ENCODE results near the gene S100A4.
"Not testable (repeated sequence)": the region's sequence is repeated elsewhere in the genome, so short reads cannot be mapped to it uniquely, and the experiment has no call there.

Gene S100A4

DNA sequence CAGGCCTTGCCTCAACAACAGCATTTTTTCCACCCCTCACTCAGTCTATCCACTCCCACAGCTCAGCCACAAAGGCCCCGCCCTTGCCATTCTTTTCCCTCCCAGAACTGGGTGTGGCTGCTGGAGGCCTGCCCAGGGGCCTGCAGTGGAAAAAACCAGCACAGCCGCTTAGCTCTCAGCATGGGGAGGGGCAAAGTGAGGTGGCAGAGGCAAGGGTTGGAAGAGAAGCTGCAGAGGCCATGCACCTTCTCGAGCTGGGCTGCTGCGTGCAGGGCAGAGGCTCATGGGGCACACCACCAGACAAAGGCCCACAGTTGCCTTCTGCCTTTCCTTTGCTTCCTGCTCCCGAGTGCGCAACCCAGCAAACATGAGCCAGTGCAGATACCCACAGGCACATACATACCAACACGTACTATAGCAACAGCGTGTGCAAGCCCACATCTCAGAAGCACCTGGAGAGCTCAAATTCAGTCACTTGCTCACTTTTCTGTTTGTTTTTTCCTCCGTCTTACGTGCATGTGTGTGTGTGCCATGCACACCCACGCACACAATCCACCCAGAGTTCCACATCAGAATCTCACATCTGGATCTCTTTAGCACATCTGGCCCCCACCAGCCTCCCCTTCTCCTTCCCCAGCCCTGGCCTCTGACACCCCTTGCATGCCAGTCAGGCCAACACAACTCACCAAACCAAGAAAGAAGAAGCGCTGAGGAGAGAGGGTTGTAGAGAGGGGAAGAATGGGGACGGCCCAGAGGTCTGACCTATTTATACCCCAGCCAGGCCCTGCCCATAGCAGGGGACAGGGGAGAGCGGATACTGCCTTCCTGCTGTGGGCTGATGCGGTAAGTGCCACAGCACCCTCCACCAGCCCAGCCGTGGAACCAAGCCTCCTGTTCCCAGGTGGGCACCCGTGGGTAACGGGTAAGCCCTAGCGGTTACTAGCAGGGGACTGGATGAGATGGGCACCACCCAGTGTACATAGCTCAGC is at the start of gene S100A4:
Gene S100A4, minus strand, starts transcription at position 740 of the 989 bp plus-strand sequence. CDS start 1,012 bp downstream, outside the sequence.
- DNase-seq (ENCODE audit: low spot score): peak; percentile 71

DNA sequence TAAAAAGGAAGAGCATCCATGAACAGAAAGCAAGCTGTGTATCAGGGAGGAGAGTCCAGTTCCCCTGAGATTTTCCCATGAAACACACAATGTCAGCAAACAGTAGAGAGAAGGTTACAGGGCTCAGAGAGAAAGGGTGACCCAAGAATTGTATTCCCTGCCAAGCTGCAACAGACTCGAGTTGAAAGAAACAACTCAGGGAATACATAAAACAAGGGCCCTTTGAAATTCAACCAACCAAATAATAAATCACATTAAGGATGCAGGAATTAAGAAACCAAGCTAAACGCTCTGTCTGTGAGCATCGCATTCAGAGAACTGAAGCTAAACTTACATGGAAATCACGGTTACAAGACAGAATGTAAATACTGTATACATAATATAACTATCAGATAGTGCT is 47.1 kb upstream of the S100A4 start:
- DNase-seq (ENCODE audit: low spot score): peak; percentile 45

DNA sequence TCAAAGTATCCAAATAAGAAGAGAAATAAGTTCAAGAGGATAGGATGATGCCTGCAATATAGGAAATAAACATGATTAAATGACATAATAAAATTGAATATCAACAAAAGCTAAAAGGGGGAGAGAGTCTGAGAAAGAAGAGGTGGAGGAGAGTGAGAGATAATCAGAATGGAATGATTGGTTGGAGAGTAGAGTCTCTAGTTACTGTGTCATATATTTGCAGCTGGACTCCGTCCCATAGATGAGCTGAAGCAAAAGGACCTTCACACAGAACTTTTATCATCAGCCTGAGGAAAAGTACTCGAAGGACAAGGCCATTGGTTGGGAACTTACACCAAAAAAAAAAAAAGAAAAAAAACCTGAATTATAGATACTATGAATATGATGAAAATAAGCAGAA is 42.9 kb upstream of the S100A4 start:
- DNase-seq (ENCODE audit: low spot score): no peak

DNA sequence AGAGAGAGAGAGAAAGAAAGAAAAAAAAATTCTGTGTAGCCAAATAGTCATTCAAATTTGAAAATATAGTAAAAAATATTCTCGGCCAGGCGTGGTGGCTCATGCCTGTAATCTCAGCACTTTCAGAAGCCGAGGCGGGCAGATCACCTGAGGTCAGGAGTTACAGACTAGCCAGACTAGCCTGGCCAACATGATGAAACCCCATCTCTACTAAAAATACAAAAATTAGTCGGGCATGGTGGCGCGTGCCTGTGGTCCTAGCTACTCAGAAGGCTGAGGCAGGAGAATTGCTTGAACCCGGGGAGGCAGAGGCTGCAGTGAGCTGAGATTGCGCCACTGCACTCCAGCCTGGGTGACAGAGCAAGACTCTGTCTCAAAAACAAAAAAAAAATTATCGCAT is 42.4 kb upstream of the S100A4 start:
- DNase-seq (ENCODE audit: low spot score): not testable (repeated sequence)

DNA sequence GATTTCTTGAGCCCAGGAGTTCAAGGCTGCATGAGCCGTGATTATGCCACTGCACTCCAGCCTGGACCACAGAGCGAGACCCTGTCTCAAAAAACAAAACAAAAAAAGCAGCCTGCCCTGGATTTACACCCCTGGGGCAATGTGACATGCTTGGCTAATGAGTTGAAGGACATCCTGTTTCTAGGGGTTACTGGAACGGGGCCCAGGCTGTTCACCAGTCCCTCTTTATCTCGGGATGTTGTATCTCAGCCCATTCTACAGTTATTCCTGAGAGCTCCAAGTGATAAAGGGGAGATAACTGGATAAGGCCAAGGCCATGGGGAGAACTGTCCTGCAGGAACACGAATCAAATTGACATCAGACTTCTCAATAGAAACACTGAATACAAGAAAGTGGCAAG is 41.7 kb upstream of the S100A4 start:
- DNase-seq (ENCODE audit: low spot score): no peak

DNA sequence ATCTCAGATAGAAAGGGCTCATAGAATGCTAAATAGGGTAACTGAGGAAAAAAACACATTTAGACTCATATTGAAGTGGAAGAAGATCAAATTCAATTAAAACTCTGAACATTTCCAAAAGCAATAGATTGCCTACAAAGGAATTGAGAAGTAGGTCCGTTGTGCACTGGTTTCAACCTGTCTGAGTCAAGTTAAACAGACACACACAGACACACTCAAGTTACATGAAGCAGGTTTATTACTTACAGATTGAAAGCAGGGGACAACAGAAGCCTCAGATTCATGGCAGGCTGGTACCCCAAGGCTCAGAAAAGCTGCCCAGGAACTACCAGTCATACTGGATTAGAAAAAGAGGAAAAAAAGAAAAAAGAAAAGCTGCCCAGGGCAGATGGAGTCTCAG is 40.7 kb upstream of the S100A4 start:
- DNase-seq (ENCODE audit: low spot score): no peak

DNA sequence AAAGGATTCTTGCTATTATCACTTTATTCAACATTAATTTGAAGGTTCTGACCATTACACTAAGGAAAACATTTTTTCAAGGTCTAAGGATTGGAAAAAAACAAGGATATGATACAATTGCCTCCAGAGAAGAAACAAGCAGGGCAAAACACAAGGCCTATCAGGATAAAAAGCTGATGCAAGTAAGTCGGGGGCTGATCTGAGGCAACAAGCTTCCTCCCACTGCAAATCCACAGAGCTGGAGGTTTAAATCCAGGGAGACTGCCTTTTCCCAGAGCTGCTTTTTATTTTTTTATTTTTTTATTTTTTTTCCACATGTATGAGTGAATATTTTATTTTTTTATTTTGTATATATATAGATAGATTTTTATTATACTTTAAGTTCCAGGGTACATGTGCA is 39.4 kb upstream of the S100A4 start:
- no peak for DNase-seq (ENCODE audit: low spot score)

DNA sequence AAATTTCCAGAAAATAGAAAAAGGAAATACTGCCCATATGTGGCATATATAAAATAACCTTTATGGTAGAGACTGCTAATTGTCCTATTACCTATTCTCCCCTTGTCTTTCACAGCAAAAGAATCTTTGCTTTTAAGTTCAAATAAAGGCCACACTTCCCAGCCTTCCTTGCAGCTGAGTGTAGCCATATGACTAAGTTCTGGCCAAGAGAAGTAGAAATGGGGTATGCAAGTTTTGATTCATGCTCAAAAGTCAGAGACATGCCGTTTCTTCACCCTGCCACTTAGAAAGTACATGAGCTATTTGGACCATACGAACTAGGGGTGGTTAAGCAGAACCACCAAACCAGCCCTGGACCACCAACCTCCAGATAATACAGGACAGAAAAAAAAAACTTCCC is 38.4 kb upstream of the S100A4 start:
- DNase-seq (ENCODE audit: low spot score): no peak

DNA sequence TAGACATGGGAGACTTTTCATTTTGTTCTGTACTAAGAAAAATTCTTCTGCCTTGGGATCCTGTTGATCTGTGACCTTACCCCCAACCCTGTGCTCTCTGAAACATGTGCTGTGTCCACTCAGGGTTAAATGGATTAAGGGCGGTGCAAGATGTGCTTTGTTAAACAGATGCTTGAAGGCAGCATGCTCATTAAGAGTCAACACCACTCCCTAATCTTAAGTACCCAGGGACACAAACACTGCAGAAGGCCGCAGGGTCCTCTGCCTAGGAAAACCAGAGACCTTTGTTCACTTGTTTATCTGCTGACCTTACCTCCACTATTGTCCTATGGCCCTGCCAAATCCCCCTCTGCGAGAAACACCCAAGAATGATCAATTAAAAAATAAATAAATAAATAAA is 37.9 kb upstream of the S100A4 start:
- DNase-seq (ENCODE audit: low spot score): not testable (repeated sequence)

DNA sequence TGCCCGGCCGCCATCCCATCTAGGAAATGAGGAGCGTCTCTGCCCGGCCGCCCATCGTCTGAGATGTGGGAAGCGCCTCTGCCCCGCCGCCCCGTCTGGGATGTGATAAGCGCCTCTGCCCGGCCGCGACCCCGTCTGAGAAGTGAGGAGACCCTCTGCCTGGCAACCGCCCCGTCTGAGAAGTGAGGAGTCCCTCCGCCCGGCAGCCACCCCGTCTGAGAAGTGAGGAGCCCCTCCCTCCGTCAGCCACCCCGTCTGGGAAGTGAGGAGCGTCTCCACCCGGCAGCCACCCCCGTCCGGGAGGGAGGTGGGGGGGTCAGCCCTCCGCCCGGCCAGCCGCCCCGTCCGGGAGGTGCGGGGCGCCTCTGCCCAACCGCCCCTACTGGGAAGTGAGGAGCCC is 37.2 kb upstream of the S100A4 start:
- DNase-seq (ENCODE audit: low spot score): not testable (repeated sequence)

DNA sequence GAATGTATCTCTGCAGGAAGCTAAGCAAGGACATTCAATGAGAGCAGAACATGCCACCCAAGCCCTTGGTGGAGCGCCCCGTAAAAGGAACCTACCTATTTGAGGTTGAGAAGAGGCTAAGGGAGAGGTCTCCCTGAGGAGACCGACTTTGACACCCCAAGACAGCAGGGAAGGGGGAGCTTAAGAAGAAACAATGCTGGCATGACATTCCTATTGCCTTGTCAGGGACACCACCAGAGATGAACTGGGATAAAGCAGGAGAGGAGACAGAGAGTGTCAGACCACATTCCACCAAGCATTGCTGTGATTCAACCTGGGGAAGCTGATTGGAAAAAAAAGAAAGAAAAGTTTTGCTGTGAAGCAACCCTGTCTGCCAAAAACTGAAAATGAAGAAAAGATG is 33.3 kb upstream of the S100A4 start:
- no peak for DNase-seq (ENCODE audit: low spot score)

DNA sequence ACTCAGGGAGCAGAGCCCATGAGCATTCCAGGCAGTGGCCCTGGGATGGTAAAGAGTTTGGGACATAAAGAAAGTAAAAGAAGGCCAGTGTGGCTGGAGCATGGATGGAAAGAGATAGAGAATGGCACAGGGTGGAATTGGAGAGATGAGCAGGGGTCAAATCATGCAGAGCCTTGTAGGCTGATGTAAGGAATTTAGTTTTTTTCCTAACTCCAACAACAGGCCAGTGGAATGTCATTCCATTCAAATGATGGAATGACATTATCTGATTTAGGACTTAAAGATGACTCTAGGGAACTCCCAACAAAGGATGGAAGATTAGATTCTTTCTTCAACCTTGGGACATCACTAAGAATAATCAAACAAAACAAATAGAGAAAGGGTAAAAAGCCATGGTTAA is 32.9 kb upstream of the S100A4 start:
- no peak for DNase-seq (ENCODE audit: low spot score)

DNA sequence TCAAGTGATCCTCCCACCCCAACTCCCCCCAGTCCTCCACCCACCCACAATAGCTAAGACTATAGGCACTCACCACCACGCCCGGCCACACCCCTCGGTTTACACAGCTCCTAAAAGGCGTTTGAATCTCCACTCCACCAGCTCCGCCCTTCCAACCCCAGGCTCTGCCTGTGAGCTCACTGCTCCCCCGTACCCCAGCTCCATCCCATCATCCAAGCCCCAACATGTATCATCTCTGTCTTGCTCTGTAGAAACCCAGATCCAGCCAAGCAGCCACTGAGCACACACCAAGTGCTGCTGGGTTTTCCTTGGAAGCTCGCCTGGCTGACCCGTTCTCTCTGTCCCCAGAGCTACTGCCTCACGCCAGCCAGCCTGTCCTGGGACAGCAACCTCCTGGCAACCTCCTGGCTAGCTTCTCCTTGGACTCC is 32.0 kb upstream of the S100A4 start:
- DNase-seq (ENCODE audit: low spot score): peak; percentile 74

DNA sequence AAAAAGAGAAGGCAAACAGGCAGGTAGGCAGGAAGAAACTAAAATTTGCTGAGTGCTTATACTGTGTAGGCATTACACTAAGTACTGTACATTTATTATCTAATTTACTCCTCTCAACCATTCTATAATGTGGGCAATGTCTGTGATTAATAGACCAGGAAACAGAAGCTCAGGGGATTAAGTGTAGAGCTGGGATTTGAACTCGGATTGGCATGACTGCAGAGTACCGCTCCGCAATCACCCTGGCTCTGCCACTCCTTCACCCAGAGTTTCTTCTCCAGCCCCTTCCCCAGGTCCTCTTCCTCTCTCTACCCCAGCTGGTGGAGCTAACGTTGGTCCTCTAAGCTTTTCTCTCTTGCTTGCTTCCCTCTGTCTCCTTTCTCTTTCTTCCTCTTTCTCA is 31.5 kb upstream of the S100A4 start:
- no peak for DNase-seq (ENCODE audit: low spot score)

DNA sequence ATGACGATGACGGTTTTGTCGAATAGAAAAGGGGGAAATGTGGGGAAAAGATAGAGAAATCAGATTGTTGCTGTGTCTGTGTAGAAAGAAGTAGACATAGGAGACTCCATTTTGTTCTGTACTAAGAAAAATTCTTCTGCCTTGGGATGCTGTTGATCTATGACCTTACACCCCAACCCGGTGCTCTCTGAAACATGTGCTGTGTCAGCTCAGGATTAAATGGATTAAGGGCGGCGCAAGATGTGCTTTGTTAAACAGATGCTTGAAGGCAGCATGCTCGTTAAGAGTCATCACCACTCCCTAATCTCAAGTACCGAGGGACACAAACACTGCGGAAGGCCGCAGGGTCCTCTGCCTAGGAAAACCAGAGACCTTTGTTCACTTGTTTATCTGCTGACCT is 29.9 kb upstream of the S100A4 start:
- not testable (repeated sequence) for DNase-seq (ENCODE audit: low spot score)

DNA sequence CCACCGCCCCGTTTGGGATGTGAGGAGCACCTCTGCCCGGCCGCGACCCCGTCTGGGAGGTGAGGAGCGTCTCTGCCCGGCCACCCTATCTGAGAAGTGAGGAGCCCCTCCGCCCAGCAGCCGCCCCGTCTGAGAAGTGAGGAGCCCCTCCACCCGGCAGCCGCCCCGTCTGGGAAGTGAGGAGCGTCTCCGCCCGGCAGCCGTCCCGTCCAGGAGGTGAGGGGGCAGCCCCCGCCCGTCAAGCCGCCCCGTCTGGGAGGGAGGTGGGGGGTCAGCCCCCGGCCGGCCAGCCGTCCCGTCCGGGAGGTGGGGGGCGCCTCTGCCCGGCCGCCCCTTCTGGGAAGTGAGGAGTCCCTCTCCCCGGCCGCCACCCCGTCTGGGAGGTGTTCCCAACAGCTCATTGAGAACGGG is 29.5 kb upstream of the S100A4 start:
- DNase-seq (ENCODE audit: low spot score): not testable (repeated sequence)

DNA sequence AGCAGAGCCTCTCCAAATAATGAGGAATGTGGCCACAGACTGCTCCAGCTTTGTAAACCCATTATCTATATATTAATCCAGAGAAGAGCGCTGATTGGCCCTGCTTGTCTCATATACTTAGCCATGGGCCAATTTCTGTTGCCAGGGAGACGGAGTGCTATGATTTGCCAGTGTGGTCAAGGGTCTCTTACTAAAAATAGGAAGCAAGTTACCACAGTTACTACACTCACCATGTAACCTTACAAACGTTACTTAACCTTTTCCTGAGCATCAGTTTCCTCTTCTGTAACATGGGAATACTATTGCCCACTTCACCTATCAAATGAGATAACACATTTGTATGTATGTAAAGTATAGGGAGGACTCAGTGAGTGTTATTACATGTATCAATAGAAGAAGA is 27.7 kb upstream of the S100A4 start:
- DNase-seq (ENCODE audit: low spot score): no peak

DNA sequence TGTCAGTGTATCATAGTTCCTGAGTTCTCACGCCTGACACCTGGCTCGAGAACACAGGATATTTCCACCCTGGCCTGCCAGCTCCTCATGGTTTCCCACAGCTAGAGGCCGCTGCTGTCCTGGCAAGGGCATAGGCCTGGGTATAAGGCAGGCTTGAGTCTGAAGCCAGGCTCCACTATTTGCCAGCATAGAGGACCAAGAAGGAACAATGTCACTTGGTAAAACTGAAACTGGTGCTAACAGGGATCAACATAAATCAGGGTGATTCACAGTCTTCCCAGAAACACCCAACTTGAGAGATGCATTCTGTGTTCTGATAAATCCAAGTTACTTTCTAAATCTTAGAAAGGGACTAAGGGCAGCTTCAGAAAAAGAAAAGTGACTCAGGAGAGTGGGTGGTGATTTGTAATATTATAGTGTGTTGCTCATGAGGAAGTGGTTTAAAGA is 27.0 kb upstream of the S100A4 start:
- DNase-seq (ENCODE audit: low spot score): peak; percentile 93

DNA sequence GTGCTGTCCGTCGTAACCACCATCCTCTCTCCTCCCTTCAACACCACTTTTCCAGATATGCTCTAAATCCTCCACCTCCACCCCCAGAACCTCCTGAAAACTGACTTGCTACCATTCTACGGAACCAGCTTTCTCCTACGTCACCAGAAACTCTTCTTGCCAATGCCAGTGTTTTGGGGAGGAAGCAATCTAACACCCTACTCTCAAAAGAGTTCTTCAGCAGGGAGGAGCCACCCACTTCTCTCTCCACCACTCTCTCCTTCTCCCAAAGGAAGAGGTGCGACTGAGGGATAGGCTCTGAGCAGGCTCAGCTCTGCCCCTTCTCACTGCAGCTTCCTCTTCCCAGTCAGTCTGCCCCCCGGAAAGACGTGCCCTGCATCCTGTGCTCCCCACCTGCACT is 26.1 kb upstream of the S100A4 start:
- no peak for DNase-seq (ENCODE audit: low spot score)

DNA sequence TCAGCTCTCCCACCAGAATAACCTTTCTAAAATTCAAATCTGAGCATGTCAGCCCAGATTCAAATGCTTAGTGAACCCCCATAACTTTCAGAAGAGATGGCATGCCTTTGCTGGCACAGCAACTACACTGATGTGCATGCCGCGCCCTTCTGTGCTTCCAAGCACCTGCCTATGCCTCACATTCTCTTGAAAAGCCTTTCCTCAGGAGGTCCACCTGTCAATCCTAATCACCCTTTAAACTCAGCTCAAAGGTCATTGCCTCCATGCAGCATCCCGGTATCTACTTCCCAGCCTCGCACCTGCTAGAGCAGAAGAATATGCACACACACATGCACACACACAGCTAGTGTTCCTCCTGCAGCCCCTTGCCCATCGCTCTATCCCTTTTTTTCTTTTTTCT is 25.3 kb upstream of the S100A4 start:
- no peak for DNase-seq (ENCODE audit: low spot score)

DNA sequence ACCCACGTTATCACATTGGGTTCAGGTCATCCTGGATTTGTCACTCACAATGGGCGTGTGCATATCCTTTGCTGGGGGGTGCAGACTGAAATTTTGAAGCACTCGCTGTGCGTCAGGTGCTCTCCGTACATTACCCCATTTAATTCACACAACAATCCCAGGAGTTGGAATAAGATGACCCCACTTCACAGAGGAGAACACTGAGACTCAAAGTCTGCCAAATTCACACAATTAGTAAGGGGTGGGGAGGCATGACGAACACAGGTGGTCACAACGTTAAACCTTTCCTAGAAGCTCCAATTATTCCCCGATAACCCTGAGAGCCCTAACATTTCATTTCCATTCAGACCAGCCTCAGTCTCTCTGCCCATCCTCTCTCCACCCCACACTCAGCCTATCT is 23.9 kb upstream of the S100A4 start:
- no peak for DNase-seq (ENCODE audit: low spot score)

DNA sequence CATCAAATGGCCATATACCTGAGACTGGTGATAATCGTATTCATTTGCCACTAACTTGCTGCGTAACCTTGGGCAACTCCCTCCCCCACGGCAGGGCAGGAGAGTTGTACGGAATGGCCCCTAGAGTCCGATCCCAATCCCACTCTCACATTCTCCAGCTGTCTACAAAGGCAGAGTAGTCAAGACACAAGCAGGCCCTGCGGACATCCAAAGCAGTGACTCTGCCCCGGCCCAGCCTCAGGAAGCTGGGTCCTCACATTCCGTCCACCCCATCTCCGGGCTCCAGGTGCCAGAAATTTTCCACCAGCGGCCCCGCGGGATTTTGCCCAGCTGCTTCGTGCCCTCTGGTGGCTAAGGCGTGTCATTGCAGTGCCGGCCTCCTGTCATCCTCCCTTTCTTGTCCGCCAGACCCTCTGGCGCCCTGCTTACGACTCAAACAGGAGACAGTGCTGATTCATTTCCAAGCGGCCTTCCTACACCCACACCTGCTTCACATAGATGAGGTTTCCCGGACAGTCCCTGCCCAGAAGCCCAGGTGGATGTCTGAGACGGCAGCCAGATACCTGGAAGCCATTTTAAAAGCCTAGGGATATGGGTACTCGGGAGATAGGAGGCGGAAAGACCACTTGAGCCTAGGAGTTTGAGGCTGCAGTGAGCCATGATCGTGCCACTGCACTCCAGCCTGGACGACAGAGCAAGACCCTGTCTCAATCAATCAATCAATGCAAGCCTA is 22.9 kb upstream of the S100A4 start:
- peak; percentile 86 for DNase-seq (ENCODE audit: low spot score)

All from Ammon's horn (tissue), 1 donor.